Neural progenitor cell (in vitro differentiated cells): ENCODE results near the gene FBL. TPM values are rescaled to one million over a fixed set of nuclear protein-coding genes. Genes with fewer than 3 reads are reported as not detected.
"Not testable (repeated sequence)": the region's sequence is repeated elsewhere in the genome, so short reads cannot be mapped to it uniquely, and the experiment has no call there.

Experiments used
- DNase-seq: peaks from one replicate; pipeline ENCODE4 v3.0.0-alpha.2; 2016; ENCODE audit warnings: low spot score
- H2AFZ ChIP-seq: fragments of 200-600 bp; sonication (generic); replicated peaks from 2 replicates; pipeline ENCODE4 v1.6.1; 2016; ENCODE audit warnings: antibody characterized with exemption
- H3F3A ChIP-seq: fragments of 200-600 bp; sonication (generic); 2 replicates; pipeline ENCODE4 v1.6.1; 2016; ENCODE audit warnings: antibody characterized with exemption, low read depth
- H3K27ac ChIP-seq: fragments of 200-600 bp; sonication (generic); 2 replicates; pipeline ENCODE4 v1.5.1; 2016; ENCODE audit warnings: mild to moderate bottlenecking
- H3K27me3 ChIP-seq: fragments of 200-600 bp; sonication (generic); 2 replicates; pipeline ENCODE4 v1.6.1; 2016; ENCODE audit warnings: mild to moderate bottlenecking, moderate library complexity
- H3K36me3 ChIP-seq: fragments of 200-600 bp; sonication (generic); 2 replicates; pipeline ENCODE4 v1.5.1; 2016
- H3K4me1 ChIP-seq: fragments of 200-600 bp; sonication (generic); 2 replicates; pipeline ENCODE4 v1.6.1; 2016; ENCODE audit warnings: mixed run types
- H3K4me2 ChIP-seq: fragments of 200-600 bp; sonication (generic); 2 replicates; pipeline ENCODE4 v1.6.1; 2016
- H3K4me3 ChIP-seq: fragments of 200-600 bp; sonication (generic); 2 replicates; pipeline ENCODE4 v1.5.1; 2016
- H3K79me2 ChIP-seq: fragments of 200-600 bp; sonication (generic); 2 replicates; pipeline ENCODE4 v1.6.1; 2016; ENCODE audit warnings: low read depth
- H3K9ac ChIP-seq: fragments of 200-600 bp; sonication (generic); 2 replicates; pipeline ENCODE4 v1.6.1; 2016
- H3K9me3 ChIP-seq: fragments of 200-600 bp; sonication (generic); 2 replicates; pipeline ENCODE4 v1.5.1; 2016; ENCODE audit warnings: low read depth
- H4K20me1 ChIP-seq: fragments of 200-600 bp; sonication (generic); 2 replicates; pipeline ENCODE4 v1.6.1; 2016; ENCODE audit warnings: low read depth
- H3K27ac Mint-ChIP-seq: 3 replicates; pipeline ENCODE4 v1.8.0; 2021; ENCODE audit warnings: mixed read lengths
- H3K27me3 Mint-ChIP-seq: 2 replicates; pipeline ENCODE4 v1.8.0; 2022; ENCODE audit warnings: low read depth, mild to moderate bottlenecking, inconsistent platforms, moderate library complexity, mixed read lengths; ENCODE audit not compliant: insufficient read depth
- H3K36me3 Mint-ChIP-seq: 3 replicates; pipeline ENCODE4 v1.8.0; 2021; ENCODE audit warnings: mixed read lengths
- H3K4me1 Mint-ChIP-seq: 3 replicates; pipeline ENCODE4 v1.8.0; 2021; ENCODE audit warnings: mixed read lengths
- H3K4me3 Mint-ChIP-seq: 3 replicates; pipeline ENCODE4 v1.8.0; 2021; ENCODE audit warnings: mild to moderate bottlenecking, moderate library complexity, mixed read lengths
- H3K9me3 Mint-ChIP-seq: 3 replicates; pipeline ENCODE4 v1.8.0; 2020; ENCODE audit warnings: mixed read lengths
- CTCF ChIP-seq: fragments of 200-600 bp; sonication (generic); IDR thresholded peaks from 2 replicates; pipeline ENCODE4 v1.5.1; 2017; ENCODE audit warnings: antibody characterized with exemption, mild to moderate bottlenecking
- total RNA-seq: library from RNA; depleted of rRNA; stranded (reverse); fragments of >200 nt; gene quantifications from 2 replicates; pipeline ENCODE4 v1.2.3, GENCODE V29; 2015; ENCODE audit warnings: low replicate concordance

Gene FBL
- total RNA-seq, 1 donor from 2014 or later = 428 TPM

- no peaks in the 10 kb centered on the region for H3K79me2 ChIP-seq
- no peaks in the 10 kb centered on the region for H3F3A ChIP-seq
- no peaks in the 10 kb centered on the region for H3K4me1 Mint-ChIP-seq
These were observed 44.8 kb upstream of the FBL start for GRCh38 chr19:39890755-39891551.

GRCh38 chr19:39889872-39890754 is 43.9 kb upstream of the FBL start:
- not testable (repeated sequence) for H3K36me3 ChIP-seq, H3K27ac ChIP-seq, H3K27ac Mint-ChIP-seq, H3K27me3 ChIP-seq, H3K9me3 ChIP-seq, H3K4me2 ChIP-seq, H3K4me3 ChIP-seq, H3K4me1 Mint-ChIP-seq, H3K9ac ChIP-seq, H4K20me1 ChIP-seq, H3F3A ChIP-seq, H3K4me1 ChIP-seq, H3K4me3 Mint-ChIP-seq, H3K79me2 ChIP-seq, DNase-seq, H3K9me3 Mint-ChIP-seq, H2AFZ ChIP-seq, H3K27me3 Mint-ChIP-seq, H3K36me3 Mint-ChIP-seq

More at GRCh38 chr19:39890755-39891551, 44.8 kb upstream of the FBL start:
- Mint-ChIP-seq H3K27me3 (peaks cover 5% of the 10 kb centered on the region), H3K27ac (peak overlapping the region; percentile 10), H3K36me3 (no peaks in the 10 kb centered on the region), H3K4me3 (no peak overlapping the region), H3K9me3 (no peaks in the 10 kb centered on the region)
- Histone ChIP-seq H3K27me3 (no peaks in the 10 kb centered on the region), H3K9ac (no peak overlapping the region), H3K27ac (no peak overlapping the region), H4K20me1 (no peaks in the 10 kb centered on the region), H3K9me3 (no peaks in the 10 kb centered on the region), H3K4me3 (no peak overlapping the region), H3K4me2 (no peak overlapping the region), H3K36me3 (no peaks in the 10 kb centered on the region), H2AFZ (no peak overlapping the region), H3K4me1 (no peaks in the 10 kb centered on the region)
- no peak for DNase-seq
- no peak for TF ChIP-seq CTCF

- not testable (repeated sequence) for H3K4me3 ChIP-seq, H3K4me3 Mint-ChIP-seq, H3K36me3 ChIP-seq, DNase-seq, H3K79me2 ChIP-seq, H3K9me3 Mint-ChIP-seq, H3K27me3 ChIP-seq, H3K4me2 ChIP-seq, H3K4me1 Mint-ChIP-seq, H2AFZ ChIP-seq, H3K4me1 ChIP-seq, H3K27me3 Mint-ChIP-seq, H3K36me3 Mint-ChIP-seq, H3F3A ChIP-seq, H3K9ac ChIP-seq, H4K20me1 ChIP-seq, H3K9me3 ChIP-seq, H3K27ac Mint-ChIP-seq, H3K27ac ChIP-seq
These were observed 41.3 kb upstream of the FBL start for GRCh38 chr19:39887456-39887951.

GRCh38 chr19:39885821-39886554 is 39.8 kb upstream of the FBL start:
- DNase-seq, H2AFZ ChIP-seq, H3K9ac ChIP-seq, H3K36me3 Mint-ChIP-seq, H3K27me3 Mint-ChIP-seq, H3K36me3 ChIP-seq, H4K20me1 ChIP-seq, H3K4me3 ChIP-seq, H3K79me2 ChIP-seq, H3F3A ChIP-seq, H3K4me1 ChIP-seq, H3K4me3 Mint-ChIP-seq, H3K27ac Mint-ChIP-seq, H3K9me3 Mint-ChIP-seq, H3K4me1 Mint-ChIP-seq, H3K27me3 ChIP-seq, H3K4me2 ChIP-seq, H3K27ac ChIP-seq, H3K9me3 ChIP-seq: not testable (repeated sequence)

GRCh38 chr19:39884721-39885120 is 38.5 kb upstream of the FBL start:
- not testable (repeated sequence) for H3F3A ChIP-seq, H3K9ac ChIP-seq, H3K36me3 ChIP-seq, H3K4me1 Mint-ChIP-seq, H2AFZ ChIP-seq, H4K20me1 ChIP-seq, H3K9me3 ChIP-seq, H3K4me1 ChIP-seq, H3K4me2 ChIP-seq, H3K27ac ChIP-seq, DNase-seq, H3K9me3 Mint-ChIP-seq, H3K36me3 Mint-ChIP-seq, H3K4me3 ChIP-seq, H3K27me3 Mint-ChIP-seq, H3K79me2 ChIP-seq, H3K27ac Mint-ChIP-seq, H3K27me3 ChIP-seq, H3K4me3 Mint-ChIP-seq

- H3K9ac ChIP-seq, H3K9me3 Mint-ChIP-seq: not testable (repeated sequence)
These were observed 36.5 kb upstream of the FBL start for GRCh38 chr19:39882645-39883044.

More at GRCh38 chr19:39882645-39883044, 36.5 kb upstream of the FBL start:
- not testable (repeated sequence) for H2AFZ ChIP-seq, H3K4me3 ChIP-seq, H3K36me3 Mint-ChIP-seq, H3K4me1 ChIP-seq, H3K4me1 Mint-ChIP-seq, H4K20me1 ChIP-seq, DNase-seq, H3K4me3 Mint-ChIP-seq, H3K27ac Mint-ChIP-seq, H3F3A ChIP-seq, H3K36me3 ChIP-seq, H3K9me3 ChIP-seq, H3K27ac ChIP-seq, H3K27me3 ChIP-seq, H3K4me2 ChIP-seq, H3K27me3 Mint-ChIP-seq, H3K79me2 ChIP-seq
